Measurements from ENCODE around the gene TIMP2.
"Not testable (repeated sequence)": the region's sequence is repeated elsewhere in the genome, so short reads cannot be mapped to it uniquely, and the experiment has no call there.

TIMP2 gene

DNA sequence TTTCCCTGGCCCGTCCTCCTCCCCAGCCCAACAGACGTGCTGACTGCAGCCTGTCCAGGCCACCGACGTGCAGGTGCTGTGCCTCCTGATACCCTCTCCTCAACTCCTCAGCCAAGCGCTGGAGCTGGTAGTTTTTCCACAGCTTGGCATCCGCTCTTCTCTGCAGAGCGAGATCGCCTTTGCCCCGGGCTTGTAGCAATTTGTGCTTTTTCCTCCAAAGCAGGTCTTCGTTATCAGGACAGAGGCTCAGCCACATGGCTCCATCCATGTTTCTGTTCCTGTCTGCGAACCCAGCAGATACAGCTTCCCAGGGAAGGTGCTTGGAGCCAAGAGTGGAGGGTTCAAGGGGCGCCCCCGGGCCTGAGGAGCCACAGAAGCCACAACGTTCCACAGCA lies 33.1 kb downstream of the TIMP2 start:
- ATAC-seq (ENCODE audit: insufficient read depth, low read depth) (no peak), DNase-seq (no peak)
- Histone ChIP-seq H3K79me2 (ENCODE audit: insufficient read depth, low read length) (no peaks in the 10 kb centered on the region), H3K4me1 (ENCODE audit: insufficient read depth, low read length) (no peaks in the 10 kb centered on the region), H3K27me3 (ENCODE audit: insufficient read depth, low read length, poor library complexity) (no peaks in the 10 kb centered on the region), H3K4me2 (ENCODE audit: insufficient read depth, low read length) (no peak overlapping the region), H4K20me1 (ENCODE audit: insufficient read depth, low read length) (peaks cover under 1% of the 10 kb centered on the region; the same call in 1 of the 2 replicates), H2AFZ (ENCODE audit: low read depth, low read length) (no peak overlapping the region), H3K9ac (ENCODE audit: low read depth, low read length) (no peak overlapping the region), H3K27ac (ENCODE audit: low read length) (no peak overlapping the region), H3K9me3 (ENCODE audit: insufficient read depth, low read length, severe bottlenecking) (no peaks in the 10 kb centered on the region), H3K36me3 (ENCODE audit: insufficient read depth, low read length) (no peaks in the 10 kb centered on the region), H3K4me3 (ENCODE audit: low read depth in 1 of 2, low read length in 2 of 2) (no peak overlapping the region)
- TF ChIP-seq CTCF (IDR thresholded peaks at IDR 0.05; ENCODE audit: borderline replicate concordance, extremely low read depth, low read length, poor library complexity, severe bottlenecking) (no peak), EZH2 (IDR thresholded peaks at IDR 0.05; ENCODE audit: borderline replicate concordance, low read depth, low read length, severe bottlenecking) (no peak)

- Histone ChIP-seq H3K27me3 (ENCODE audit: insufficient read depth, low read length, poor library complexity) (no peaks in the 10 kb centered on the region), H3K27ac (ENCODE audit: low read length) (no peak overlapping the region), H3K36me3 (ENCODE audit: insufficient read depth, low read length) (no peaks in the 10 kb centered on the region), H3K4me1 (ENCODE audit: insufficient read depth, low read length) (no peaks in the 10 kb centered on the region), H3K4me3 (ENCODE audit: low read depth in 1 of 2, low read length in 2 of 2) (no peak overlapping the region), H3K9ac (ENCODE audit: low read depth, low read length) (no peak overlapping the region), H3K9me3 (ENCODE audit: insufficient read depth, low read length, severe bottlenecking) (no peaks in the 10 kb centered on the region), H4K20me1 (ENCODE audit: insufficient read depth, low read length) (peaks cover 3% of the 10 kb centered on the region; the same call in 1 of the 2 replicates), H3K4me2 (ENCODE audit: insufficient read depth, low read length) (no peak overlapping the region), H2AFZ (ENCODE audit: low read depth, low read length) (no peak overlapping the region), H3K79me2 (ENCODE audit: insufficient read depth, low read length) (no peaks in the 10 kb centered on the region)
- no peak for TF ChIP-seq EZH2 (IDR thresholded peaks at IDR 0.05; ENCODE audit: borderline replicate concordance, low read depth, low read length, severe bottlenecking)
- no peak for TF ChIP-seq CTCF (IDR thresholded peaks at IDR 0.05; ENCODE audit: borderline replicate concordance, extremely low read depth, low read length, poor library complexity, severe bottlenecking)
- no peak for ATAC-seq (ENCODE audit: insufficient read depth, low read depth)
- no peak for DNase-seq
Observed at GRCh38 chr17:78891406-78892061, 33.7 kb downstream of the TIMP2 start.

DNA sequence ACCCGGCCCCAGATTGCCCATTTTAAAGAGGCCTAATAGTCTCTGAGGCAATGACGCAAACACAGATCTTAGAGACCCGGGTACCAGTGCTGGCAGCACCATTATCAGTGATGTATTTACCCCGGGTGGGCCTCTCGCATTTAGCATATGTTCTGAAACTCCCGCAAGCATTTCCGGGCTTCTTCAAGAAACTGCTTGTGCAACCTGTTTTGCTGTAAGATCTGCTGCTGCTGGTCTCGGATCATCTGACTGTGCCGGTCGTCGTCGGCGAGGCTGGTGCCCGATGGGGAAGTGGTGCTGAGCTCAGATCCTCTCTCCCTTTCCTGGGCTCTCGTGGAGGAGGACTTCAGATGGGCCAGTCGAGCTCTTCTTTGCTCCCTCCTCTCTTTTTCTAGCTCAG lies 34.7 kb downstream of the TIMP2 start:
- Histone ChIP-seq H3K9ac (ENCODE audit: low read depth, low read length) (no peak overlapping the region), H3K4me2 (ENCODE audit: insufficient read depth, low read length) (no peak overlapping the region), H3K4me3 (ENCODE audit: low read depth in 1 of 2, low read length in 2 of 2) (no peak overlapping the region), H3K27ac (ENCODE audit: low read length) (no peak overlapping the region), H2AFZ (ENCODE audit: low read depth, low read length) (no peak overlapping the region), H3K27me3 (ENCODE audit: insufficient read depth, low read length, poor library complexity) (no peaks in the 10 kb centered on the region), H3K4me1 (ENCODE audit: insufficient read depth, low read length) (no peaks in the 10 kb centered on the region), H3K79me2 (ENCODE audit: insufficient read depth, low read length) (no peaks in the 10 kb centered on the region), H3K9me3 (ENCODE audit: insufficient read depth, low read length, severe bottlenecking) (no peaks in the 10 kb centered on the region), H3K36me3 (ENCODE audit: insufficient read depth, low read length) (no peaks in the 10 kb centered on the region), H4K20me1 (ENCODE audit: insufficient read depth, low read length) (peaks cover 3% of the 10 kb centered on the region; the same call in 1 of the 2 replicates)
- TF ChIP-seq CTCF (IDR thresholded peaks at IDR 0.05; ENCODE audit: borderline replicate concordance, extremely low read depth, low read length, poor library complexity, severe bottlenecking) = no peak
- TF ChIP-seq EZH2 (IDR thresholded peaks at IDR 0.05; ENCODE audit: borderline replicate concordance, low read depth, low read length, severe bottlenecking) = no peak
- no peak for DNase-seq
- no peak for ATAC-seq (ENCODE audit: insufficient read depth, low read depth)

- not testable (repeated sequence) for DNase-seq; H3K36me3 ChIP-seq (ENCODE audit: insufficient read depth, low read length); H3K79me2 ChIP-seq (ENCODE audit: insufficient read depth, low read length); H2AFZ ChIP-seq (ENCODE audit: low read depth, low read length); ATAC-seq (ENCODE audit: insufficient read depth, low read depth); H3K27ac ChIP-seq (ENCODE audit: low read length); H3K9me3 ChIP-seq (ENCODE audit: insufficient read depth, low read length, severe bottlenecking); H4K20me1 ChIP-seq (ENCODE audit: insufficient read depth, low read length); H3K9ac ChIP-seq (ENCODE audit: low read depth, low read length); H3K4me3 ChIP-seq (ENCODE audit: low read depth in 1 of 2, low read length in 2 of 2); H3K4me2 ChIP-seq (ENCODE audit: insufficient read depth, low read length); H3K27me3 ChIP-seq (ENCODE audit: insufficient read depth, low read length, poor library complexity); H3K4me1 ChIP-seq (ENCODE audit: insufficient read depth, low read length)
Observed at GRCh38 chr17:78890096-78890495, 35.1 kb downstream of the TIMP2 start.

All from DND-41 (cell line).